ENCODE results near the gene PHLDA3. TPM values are rescaled to one million over a fixed set of nuclear protein-coding genes. Genes with fewer than 3 reads are reported as not detected.
A peak's percentile ranks its signal among the peaks of the same experiment; 100 is the strongest.

The PHLDA3 gene
- total RNA-seq, 4 donors from 2014 or later = 243 to 301 (median 271) TPM

GRCh38 chr1:201506092-201506491 is 37.1 kb upstream of the PHLDA3 start:
- no peak for DNase-seq (ENCODE audit: low spot score in 2 of 2)

GRCh38 chr1:201505503-201505890 is 36.5 kb upstream of the PHLDA3 start:
- Histone ChIP-seq H3K4me3 (peak overlapping the region; percentile 58 to 87 (median 64)), H3K36me3 (no peaks in the 10 kb centered on the region), H3K4me1 (peaks cover 3 to 70% (median 44%) of the 10 kb centered on the region in 4 donors), H3K27ac (peak overlapping the region; percentile 88 to 98 (median 92)), H3K9me3 (no peaks in the 10 kb centered on the region), H3K27me3 (no peaks in the 10 kb centered on the region)
- 0 to 2% methylated on average over 4 of the region's 4 CpGs for WGBS, 2 donors
- no peak for TF ChIP-seq POLR2A (IDR thresholded peaks at IDR 0.05)
- peak in 1 of 2 donors; percentile 54 for TF ChIP-seq EP300 (IDR thresholded peaks at IDR 0.05)
- DNase-seq (ENCODE audit: low spot score in 2 of 2) = no peak

More at GRCh38 chr1:201506092-201506491, 37.1 kb upstream of the PHLDA3 start:
- Histone ChIP-seq H3K4me3 (peak overlapping the region; percentile 58 to 87 (median 64)), H3K36me3 (no peaks in the 10 kb centered on the region), H3K27me3 (no peaks in the 10 kb centered on the region), H3K27ac (peak overlapping the region; percentile 88 to 98 (median 92)), H3K4me1 (peaks cover 1 to 69% (median 40%) of the 10 kb centered on the region in 4 donors), H3K9me3 (no peaks in the 10 kb centered on the region)
- TF ChIP-seq CTCF (IDR thresholded peaks at IDR 0.05) (no peak), POLR2A (IDR thresholded peaks at IDR 0.05) (no peak), EP300 (IDR thresholded peaks at IDR 0.05) (no peak)
- 16 to 17% methylated on average over 3 of the region's 3 CpGs for WGBS, 2 donors

DNA sequence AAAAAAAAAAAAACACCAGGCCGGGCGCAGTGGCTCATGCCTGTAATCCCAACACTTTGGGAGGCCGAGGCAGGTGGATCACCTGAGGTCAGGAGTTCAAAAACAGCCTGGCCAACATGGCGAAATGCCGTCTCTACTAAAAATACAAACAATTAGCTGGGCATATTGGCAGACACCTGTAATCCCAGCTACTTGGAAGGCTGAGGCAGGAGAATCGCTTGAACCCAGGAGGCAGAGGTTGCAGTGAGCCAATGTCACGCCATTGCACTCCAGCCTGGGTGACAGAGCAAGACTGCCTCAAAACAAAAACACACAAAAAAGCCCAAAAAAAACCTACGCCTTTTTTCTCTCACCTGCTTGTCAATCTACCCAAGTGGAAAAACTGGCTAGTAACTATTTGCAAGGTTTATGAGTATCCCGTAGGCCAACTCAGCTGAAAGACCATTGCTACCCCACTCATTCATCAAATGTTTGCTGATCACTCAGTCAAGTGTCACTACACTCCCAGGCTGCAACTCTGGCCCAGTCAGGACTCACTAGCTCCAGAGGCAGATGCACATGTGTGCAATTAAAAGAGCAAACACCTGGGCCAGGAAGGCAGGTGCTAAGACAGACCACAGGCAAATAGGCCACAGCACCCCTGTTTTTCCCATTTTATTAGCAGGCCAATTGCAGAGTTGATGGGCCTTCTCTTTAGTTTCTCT is 36.0 kb upstream of the PHLDA3 start:
- Histone ChIP-seq H3K4me3 (peak overlapping the region; percentile 58 to 87 (median 64)), H3K9me3 (no peaks in the 10 kb centered on the region), H3K27ac (peak overlapping the region; percentile 88 to 98 (median 92)), H3K4me1 (peaks cover 3 to 76% (median 49%) of the 10 kb centered on the region in 4 donors), H3K36me3 (no peaks in the 10 kb centered on the region), H3K27me3 (no peaks in the 10 kb centered on the region)
- TF ChIP-seq EP300 (IDR thresholded peaks at IDR 0.05) (no peak), POLR2A (IDR thresholded peaks at IDR 0.05) (no peak), CTCF (IDR thresholded peaks at IDR 0.05) (no peak)
- no peak for DNase-seq (ENCODE audit: low spot score in 2 of 2)
- 51 to 73% methylated on average over 9 of the region's 9 CpGs for WGBS, 2 donors

DNA sequence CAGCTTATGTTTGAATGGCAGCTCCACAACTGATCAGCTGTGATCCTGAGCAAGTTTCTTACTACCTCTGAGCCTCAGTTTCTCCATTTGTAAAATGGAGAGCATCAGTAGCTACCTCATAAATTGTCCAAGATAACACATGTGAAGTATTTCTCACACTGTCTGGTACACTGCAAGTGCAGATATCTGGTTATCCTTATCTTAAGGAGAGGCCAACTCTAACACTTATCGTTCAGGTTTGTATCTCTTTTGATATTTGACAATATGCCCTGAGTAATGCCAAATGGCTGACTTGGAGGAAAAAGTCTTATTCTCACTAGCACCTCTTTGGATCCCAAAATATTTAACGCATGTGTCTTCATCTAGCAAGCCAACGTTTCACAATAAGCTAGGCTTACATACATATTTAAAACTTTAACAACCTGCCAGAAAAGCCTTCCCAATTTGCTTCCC is 35.2 kb upstream of the PHLDA3 start:
- Histone ChIP-seq H3K4me3 (peak overlapping the region; percentile 4 to 87 (median 64)), H3K27me3 (no peaks in the 10 kb centered on the region), H3K36me3 (no peaks in the 10 kb centered on the region), H3K9me3 (no peaks in the 10 kb centered on the region), H3K27ac (peak overlapping the region; percentile 88 to 98 (median 92)), H3K4me1 (peaks cover 3 to 83% (median 57%) of the 10 kb centered on the region in 4 donors)
- 25 to 40% methylated on average over 3 of the region's 3 CpGs for WGBS, 2 donors
- DNase-seq (ENCODE audit: low spot score in 2 of 2) = no peak
- TF ChIP-seq CTCF (IDR thresholded peaks at IDR 0.05) = no peak
- TF ChIP-seq POLR2A (IDR thresholded peaks at IDR 0.05) = no peak
- no peak for TF ChIP-seq EP300 (IDR thresholded peaks at IDR 0.05)

- TF ChIP-seq CTCF (IDR thresholded peaks at IDR 0.05) = no peak
- peak; percentile 23 to 69 for TF ChIP-seq POLR2A (IDR thresholded peaks at IDR 0.05)
- TF ChIP-seq EP300 (IDR thresholded peaks at IDR 0.05) = peak; percentile 95 to 97
- Histone ChIP-seq H3K36me3 (no peaks in the 10 kb centered on the region), H3K9me3 (no peaks in the 10 kb centered on the region), H3K27ac (peak overlapping the region; percentile 88 to 98 (median 92)), H3K4me3 (peak overlapping the region; percentile 4 to 87 (median 64)), H3K4me1 (peaks cover 3 to 90% (median 60%) of the 10 kb centered on the region in 4 donors), H3K27me3 (no peaks in the 10 kb centered on the region)
- DNase-seq (ENCODE audit: low spot score in 2 of 2) = no peak
- 17 to 20% methylated on average over 13 of the region's 13 CpGs for WGBS, 2 donors
Measured at GRCh38 chr1:201503397-201504176, 34.6 kb upstream of the PHLDA3 start.

All from tibial nerve (tissue), 4 donors.